ENCODE measurements around the gene TBC1D21.

Gene TBC1D21

DNA sequence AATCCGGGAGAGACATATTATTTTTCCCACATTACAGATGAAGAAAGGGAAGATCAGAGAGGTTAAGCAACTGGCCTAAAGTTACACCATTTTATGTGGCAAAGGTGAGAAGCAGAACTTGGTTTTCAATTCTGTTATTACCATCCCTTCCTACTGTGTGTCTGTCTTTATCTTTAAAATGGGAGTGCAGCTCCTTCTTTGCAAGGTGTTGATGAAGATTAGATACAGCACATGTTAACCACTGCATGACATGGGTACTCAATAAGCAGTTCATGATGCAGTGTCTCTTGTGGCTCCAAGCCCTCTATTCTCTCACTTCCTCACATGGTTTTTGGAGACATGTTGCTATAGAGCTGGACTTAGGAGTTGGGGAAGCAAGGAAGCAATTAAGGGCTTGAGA lies 23.1 kb upstream of the TBC1D21 start:
- no peak for ATAC-seq
- TF ChIP-seq PATZ1 (CRISPR knock-in tag; IDR thresholded peaks at IDR 0.05; ENCODE audit: borderline replicate concordance) (no peak), SNAI2 (CRISPR knock-in tag; IDR thresholded peaks at IDR 0.05) (no peak), ZNF70 (CRISPR knock-in tag; IDR thresholded peaks at IDR 0.05) (no peak), CSDC2 (CRISPR knock-in tag; IDR thresholded peaks at IDR 0.05) (no peak), ZC3H10 (CRISPR knock-in tag; IDR thresholded peaks at IDR 0.05) (no peak), OSR1 (CRISPR knock-in tag; IDR thresholded peaks at IDR 0.05) (no peak), ESRRG (CRISPR knock-in tag; IDR thresholded peaks at IDR 0.05) (no peak), ARNTL (CRISPR knock-in tag; IDR thresholded peaks at IDR 0.05; ENCODE audit: borderline replicate concordance, low read depth) (no peak), CREB5 (CRISPR knock-in tag; IDR thresholded peaks at IDR 0.05; ENCODE audit: low read depth) (no peak), ZNF8 (CRISPR knock-in tag; IDR thresholded peaks at IDR 0.05) (no peak), ZNF565 (CRISPR knock-in tag; conservative IDR thresholded peaks at IDR 0.05; ENCODE audit: low read depth) (no peak)

DNA sequence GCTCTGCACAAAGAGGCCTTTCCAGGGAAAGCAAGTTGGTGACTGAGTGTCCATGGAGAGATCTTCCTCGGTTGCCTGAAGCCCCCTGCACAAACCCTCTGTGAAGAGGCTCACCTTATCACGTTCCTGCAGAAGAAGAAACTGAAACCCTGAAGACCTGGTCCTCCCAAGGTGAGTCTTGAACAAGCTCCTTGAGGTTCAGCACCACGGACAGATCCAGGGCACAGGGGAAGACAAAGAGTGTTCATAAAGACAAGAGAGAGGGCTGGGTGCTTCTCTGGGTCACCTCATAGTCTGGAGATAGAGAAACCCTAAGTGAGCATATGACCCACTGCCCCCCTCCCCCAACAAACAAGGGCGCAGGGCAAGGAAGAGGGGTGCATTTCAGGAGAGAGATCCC lies 21.7 kb upstream of the TBC1D21 start:
- TF ChIP-seq ZFP3 (CRISPR knock-in tag; IDR thresholded peaks at IDR 0.05), result 0 out of 2 replicates have a peak, but pooled peaks have one; percentile 50
- no peak for TF ChIP-seq ZFP30 (CRISPR knock-in tag; IDR thresholded peaks at IDR 0.05)
- ATAC-seq, result peak; percentile 76

DNA sequence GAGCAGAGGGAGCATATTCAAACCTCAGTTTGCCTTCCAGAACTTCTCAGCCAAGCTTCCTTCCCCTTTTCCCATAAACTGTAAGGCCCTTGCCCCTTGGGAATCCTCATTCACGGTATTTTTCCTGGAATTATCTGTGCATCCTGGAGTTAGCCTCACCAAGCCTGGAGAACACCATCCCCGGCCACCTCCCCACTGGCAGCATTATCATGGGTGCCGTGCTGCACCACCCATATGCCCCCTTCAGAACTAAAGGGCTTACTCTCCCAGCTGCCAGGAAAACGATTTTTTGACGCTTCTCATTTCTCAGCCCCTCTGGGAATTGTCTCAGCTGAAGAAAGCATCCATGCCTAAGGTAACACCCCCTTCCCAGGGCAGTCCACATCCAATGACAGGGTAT lies 20.9 kb upstream of the TBC1D21 start:
- ATAC-seq, result no peak
- TF ChIP-seq PPARA (CRISPR knock-in tag; IDR thresholded peaks at IDR 0.05; ENCODE audit: borderline replicate concordance), result no peak
- TF ChIP-seq ZC3H10 (CRISPR knock-in tag; IDR thresholded peaks at IDR 0.05), result no peak
- no peak for TF ChIP-seq GLIS3 (CRISPR knock-in tag; IDR thresholded peaks at IDR 0.05)
- TF ChIP-seq ZFP3 (CRISPR knock-in tag; IDR thresholded peaks at IDR 0.05), result no peak
- TF ChIP-seq PATZ1 (CRISPR knock-in tag; IDR thresholded peaks at IDR 0.05; ENCODE audit: borderline replicate concordance), result no peak
- no peak for TF ChIP-seq ZNF70 (CRISPR knock-in tag; IDR thresholded peaks at IDR 0.05)
- TF ChIP-seq ZNF565 (CRISPR knock-in tag; conservative IDR thresholded peaks at IDR 0.05; ENCODE audit: low read depth), result no peak
- no peak for TF ChIP-seq CSRNP3 (CRISPR knock-in tag; IDR thresholded peaks at IDR 0.05)

GRCh38 chr15:73854265-73854664 lies 19.1 kb upstream of the TBC1D21 start:
- ATAC-seq, result no peak
- no peak for TF ChIP-seq ARNTL (CRISPR knock-in tag; IDR thresholded peaks at IDR 0.05; ENCODE audit: borderline replicate concordance, low read depth)
- no peak for TF ChIP-seq OSR1 (CRISPR knock-in tag; IDR thresholded peaks at IDR 0.05)
- no peak for TF ChIP-seq POU6F1 (CRISPR knock-in tag; IDR thresholded peaks at IDR 0.05; ENCODE audit: borderline replicate concordance, low read depth)
- TF ChIP-seq CSRNP3 (CRISPR knock-in tag; IDR thresholded peaks at IDR 0.05), result no peak
- no peak for TF ChIP-seq TOX (CRISPR knock-in tag; IDR thresholded peaks at IDR 0.05; ENCODE audit: borderline replicate concordance)
- TF ChIP-seq RARB (CRISPR knock-in tag; IDR thresholded peaks at IDR 0.05), result no peak
- no peak for TF ChIP-seq ISL1 (CRISPR knock-in tag; IDR thresholded peaks at IDR 0.05)
- no peak for TF ChIP-seq CSDC2 (CRISPR knock-in tag; IDR thresholded peaks at IDR 0.05)
- no peak for TF ChIP-seq ZNF70 (CRISPR knock-in tag; IDR thresholded peaks at IDR 0.05)
- TF ChIP-seq CREB5 (CRISPR knock-in tag; IDR thresholded peaks at IDR 0.05; ENCODE audit: low read depth), result no peak
- no peak for TF ChIP-seq PATZ1 (CRISPR knock-in tag; IDR thresholded peaks at IDR 0.05; ENCODE audit: borderline replicate concordance)
- TF ChIP-seq ZFP30 (CRISPR knock-in tag; IDR thresholded peaks at IDR 0.05), result no peak
- TF ChIP-seq TCF4 (CRISPR knock-in tag; IDR thresholded peaks at IDR 0.05; ENCODE audit: borderline replicate concordance), result no peak
- no peak for TF ChIP-seq ESRRG (CRISPR knock-in tag; IDR thresholded peaks at IDR 0.05)
- TF ChIP-seq PPARA (CRISPR knock-in tag; IDR thresholded peaks at IDR 0.05; ENCODE audit: borderline replicate concordance), result no peak

All from SK-N-SH treated with all-trans-retinoic acid at 6 μM for 48 hours (cell line).